Endothelial cell of umbilical vein (primary cell): ENCODE data around the gene NR2C2. TPM values are rescaled to one million over a fixed set of nuclear protein-coding genes. Genes with fewer than 3 reads are reported as not detected.

ENCODE experiments used
- BruUV-seq: library from RNA; stranded (reverse); fragments of 400-500 nt; replicated peaks from 2 replicates; lab custom pipeline; 2021; lab: Mats Ljungman, UMichigan
- CTCF ChIA-PET: fragments of 300-600, 350-600 bp; sonication (Branson Sonifier 250); formaldehyde crosslinking; loops from one replicate; lab custom pipeline; 2021; ENCODE audit warnings: antibody characterized with exemption, inconsistent platforms; lab: Charles Lee
- POLR2A ChIA-PET: fragments of 300-600, 350-600 bp; sonication (Branson Sonifier 250); formaldehyde crosslinking; loops from one replicate; lab custom pipeline; 2021; ENCODE audit warnings: antibody characterized with exemption, inconsistent platforms; lab: Charles Lee
- DNase-seq: peaks from one replicate; pipeline ENCODE4 v3.0.0-alpha.2; 2011; ENCODE audit warnings: low read depth, low spot score
- FAIRE-seq: peaks from 2 replicates; lab custom pipeline; 2011; peaks lifted over from hg19 to GRCh38; lab: Jason Lieb, UNC
- H2AFZ ChIP-seq: 2 replicates; pipeline ENCODE4 v1.6.0; 2012; ENCODE audit warnings: low read depth, low read length, control low read depth, inconsistent platforms
- H3K27ac ChIP-seq: 2 replicates; pipeline ENCODE4 v1.5.1; 2011; ENCODE audit warnings: low read depth, mild to moderate bottlenecking, control low read depth, low read length, moderate library complexity; ENCODE audit not compliant: insufficient read depth
- H3K27me3 ChIP-seq, 2 experiments: 2 replicates each; pipeline versions ENCODE4 v1.6.0 to v1.6.1; 2011; ENCODE audit warnings: low read length in 2 of 2, mixed read lengths in 1 of 2; ENCODE audit not compliant: control insufficient read depth in 2 of 2, insufficient read depth in 2 of 2
- H3K36me3 ChIP-seq, 2 experiments: 2 replicates in 1 of 2; 3 replicates in 1 of 2; pipeline ENCODE4 v1.5.1; 2011; ENCODE audit warnings: low read length in 2 of 2, mild to moderate bottlenecking in 1 of 2, moderate library complexity in 1 of 2; ENCODE audit not compliant: control insufficient read depth in 2 of 2, insufficient read depth in 2 of 2; ENCODE audit errors: extremely low read depth in 1 of 2
- H3K4me1 ChIP-seq: 3 replicates; pipeline ENCODE4 v1.5.1; 2011; ENCODE audit warnings: mild to moderate bottlenecking, low read length; ENCODE audit not compliant: control insufficient read depth, insufficient read depth; ENCODE audit errors: extremely low read depth
- H3K4me2 ChIP-seq: 2 replicates; pipeline ENCODE4 v1.6.1; 2011; ENCODE audit warnings: low read length, control low read depth, mixed read lengths; ENCODE audit not compliant: insufficient read depth
- H3K4me3 ChIP-seq, 3 experiments: fragments of 200-600 bp in 1 of 3; sonication (generic), shearing (Covaris generic) in 1 of 3; replicated peaks in 1 of 3; 2 replicates each; pipeline ENCODE4 v1.5.1; 2011 to 2016; ENCODE audit warnings: control low read depth in 3 of 3, low read length in 3 of 3, mild to moderate bottlenecking in 2 of 3, inconsistent platforms in 1 of 3, low read depth in 1 of 3, moderate library complexity in 1 of 3; ENCODE audit not compliant: insufficient read depth in 1 of 3
- H3K79me2 ChIP-seq: 2 replicates; pipeline ENCODE4 v1.6.0; 2012; ENCODE audit warnings: low read length, inconsistent platforms; ENCODE audit not compliant: control insufficient read depth, insufficient read depth
- H3K9ac ChIP-seq: replicated peaks from 2 replicates; pipeline ENCODE3; 2011; ENCODE audit warnings: low read length, control low read depth; ENCODE audit not compliant: insufficient read depth; ENCODE audit errors: extremely low read depth
- H3K9me1 ChIP-seq: replicated peaks from 3 replicates; pipeline ENCODE4 v1.6.0; 2011; ENCODE audit warnings: mild to moderate bottlenecking, low read length; ENCODE audit not compliant: control insufficient read depth, insufficient read depth; ENCODE audit errors: extremely low read depth
- H3K9me3 ChIP-seq: replicated peaks from 2 replicates; pipeline ENCODE4 v1.5.1; 2012; ENCODE audit warnings: low read length, inconsistent platforms; ENCODE audit not compliant: control insufficient read depth, insufficient read depth
- H4K20me1 ChIP-seq: replicated peaks from 2 replicates; pipeline ENCODE3; 2011; ENCODE audit warnings: mild to moderate bottlenecking, low read length; ENCODE audit not compliant: control insufficient read depth, insufficient read depth; ENCODE audit errors: extremely low read depth
- EZH2 ChIP-seq: IDR thresholded peaks from 2 replicates; pipeline ENCODE4 v1.6.1; 2012; ENCODE audit warnings: borderline replicate concordance, low read depth, mild to moderate bottlenecking, moderate library complexity, low read length, inconsistent platforms; ENCODE audit not compliant: severe bottlenecking
- FOS ChIP-seq: IDR thresholded peaks from 2 replicates; pipeline ENCODE4 v1.6.1; 2011; ENCODE audit warnings: mild to moderate bottlenecking, low read length, moderate library complexity, borderline replicate concordance; ENCODE audit not compliant: insufficient read depth
- GATA2 ChIP-seq: IDR thresholded peaks from 2 replicates; pipeline ENCODE4 v1.7.0; 2011; ENCODE audit warnings: low read depth, mild to moderate bottlenecking, moderate library complexity, mixed read lengths, low read length; ENCODE audit not compliant: insufficient read length, insufficient read depth
- JUN ChIP-seq: IDR thresholded peaks from 2 replicates; pipeline ENCODE4 v1.6.1; 2011; ENCODE audit warnings: borderline replicate concordance, low read depth; ENCODE audit not compliant: insufficient read length, insufficient read depth
- MAX ChIP-seq: IDR thresholded peaks from 2 replicates; pipeline ENCODE4 v1.6.1; 2011; ENCODE audit not compliant: insufficient read depth, insufficient read length
- MYC ChIP-seq: IDR thresholded peaks from one replicate; pipeline ENCODE4 v1.6.1; 2011; ENCODE audit warnings: mild to moderate bottlenecking, low read depth, low read length
- POLR2A ChIP-seq: IDR thresholded peaks from 2 replicates; pipeline ENCODE4 v1.6.1; 2012; ENCODE audit warnings: low read depth, mild to moderate bottlenecking, control low read depth, low read length
- POLR2AphosphoS5 ChIP-seq: IDR thresholded peaks from 2 replicates; pipeline ENCODE4 v1.6.1; 2012; ENCODE audit warnings: low read depth, mild to moderate bottlenecking, control low read depth, low read length, moderate library complexity; ENCODE audit not compliant: insufficient read depth
- dilution Hi-C: fragments of 300-500 bp; cut with MboI; formaldehyde crosslinking; loops from one replicate; pipeline ENCODE4 v1.15.0; 2019; ENCODE audit warnings: low sequenced_read_pairs; ENCODE audit not compliant: extremely low pct_ligation_motif_present
- intact Hi-C: fragments of 100-400 bp; cut with micrococcal nuclease; formaldehyde crosslinking; loops from one replicate; pipeline ENCODE4 v1.10.0; 2022
- polyA plus RNA-seq, 4 experiments: library from polyadenylated mRNA; depleted of rRNA in 3 of 4; stranded (reverse) in 3 of 4; unstranded in 1 of 4; fragments of >200 nt; gene quantifications; 2 replicates each; pipeline versions ENCODE4 v1.2.1 to v1.2.3, GENCODE V29; 2011 to 2012; ENCODE audit warnings: missing spikeins in 1 of 4
- total RNA-seq: library from RNA; stranded (reverse); gene quantifications from 2 replicates; pipeline ENCODE4 v1.2.3, GENCODE V29; 2021
- TF ChIP-seq, protein P1 (sequence below), 2 donors: IDR thresholded peaks; 1 replicate in 1 of 2; 2 replicates in 1 of 2; pipeline ENCODE4 v1.5.1; 2011; ENCODE audit warnings: low read length in 2 of 2, mild to moderate bottlenecking in 2 of 2, moderate library complexity in 2 of 2, control low read depth in 1 of 2, inconsistent platforms in 1 of 2, low read depth in 1 of 2; ENCODE audit not compliant: insufficient read depth in 1 of 2; ENCODE audit errors: extremely low read depth in 1 of 2

NR2C2 gene
- total and polyA plus RNA-seq, 2 donors (not counting 3 experiments of a cell fraction or from before 2014, with no cell fraction given), result 20.3 to 59.8 TPM

DNA sequence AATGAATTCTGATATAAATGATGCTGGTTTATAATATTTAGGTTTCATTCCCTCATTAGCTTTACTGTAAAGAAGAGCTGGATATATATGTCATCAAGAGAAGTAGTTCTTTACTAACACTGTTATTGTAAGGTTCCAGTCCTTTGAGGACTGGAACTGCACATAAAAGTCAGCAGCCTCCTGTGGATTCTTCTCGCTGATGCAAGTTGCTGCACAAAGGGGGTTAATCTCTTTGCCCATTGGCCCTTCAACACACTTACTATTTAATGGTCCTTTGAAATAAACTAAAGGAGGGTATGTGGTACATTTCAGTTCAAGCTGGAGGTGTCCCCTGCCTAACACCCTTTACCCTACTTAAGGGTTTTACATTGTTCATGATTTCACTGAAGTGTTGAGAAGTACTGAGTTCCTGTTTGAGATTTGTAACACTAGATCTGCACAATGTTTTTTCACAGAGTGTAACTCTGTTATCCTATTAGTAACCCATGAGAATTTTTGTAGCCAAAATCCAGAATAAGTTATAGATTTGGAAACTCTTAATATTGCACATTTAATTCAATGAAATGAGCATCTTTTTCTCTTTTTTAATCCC is 43.9 kb downstream of the NR2C2 start:
- Histone ChIP-seq H3K79me2 (peaks cover 54% of the 10 kb centered on the region), H3K9ac (no peak overlapping the region), H4K20me1 (peaks cover 9% of the 10 kb centered on the region), H3K9me3 (no peaks in the 10 kb centered on the region), H3K4me3 (no peak overlapping the region), H3K4me1 (peaks cover 9% of the 10 kb centered on the region), H3K27ac (no peak overlapping the region), H3K36me3 (no peaks in the 10 kb centered on the region), H3K9me1 (no peaks in the 10 kb centered on the region), H3K27me3 (no peaks in the 10 kb centered on the region), H2AFZ (no peak overlapping the region), H3K4me2 (no peak overlapping the region)
- CTCF ChIA-PET, result interaction anchor here (1.2 kb wide), 1 partner anchor 317 kb away, joined by 3 read pairs; no protein-coding TSS in a partner anchor
- no TSS peak for BruUV-seq
- FAIRE-seq (no peak), DNase-seq (peak; percentile 31)
- intact Hi-C loops (loop anchor here (2.0 kb wide), 1 partner anchor 42 kb away; no protein-coding TSS in a partner anchor), dilution Hi-C loops (no loop called here)
- POLR2A ChIA-PET, result no interaction called here
- TF ChIP-seq JUN (no peak), POLR2AphosphoS5 (no peak), FOS (no peak), POLR2A (no peak), MYC (no peak), GATA2 (no peak), MAX (no peak), EZH2 (no peak)
- TF ChIP-seq, protein P1, sequence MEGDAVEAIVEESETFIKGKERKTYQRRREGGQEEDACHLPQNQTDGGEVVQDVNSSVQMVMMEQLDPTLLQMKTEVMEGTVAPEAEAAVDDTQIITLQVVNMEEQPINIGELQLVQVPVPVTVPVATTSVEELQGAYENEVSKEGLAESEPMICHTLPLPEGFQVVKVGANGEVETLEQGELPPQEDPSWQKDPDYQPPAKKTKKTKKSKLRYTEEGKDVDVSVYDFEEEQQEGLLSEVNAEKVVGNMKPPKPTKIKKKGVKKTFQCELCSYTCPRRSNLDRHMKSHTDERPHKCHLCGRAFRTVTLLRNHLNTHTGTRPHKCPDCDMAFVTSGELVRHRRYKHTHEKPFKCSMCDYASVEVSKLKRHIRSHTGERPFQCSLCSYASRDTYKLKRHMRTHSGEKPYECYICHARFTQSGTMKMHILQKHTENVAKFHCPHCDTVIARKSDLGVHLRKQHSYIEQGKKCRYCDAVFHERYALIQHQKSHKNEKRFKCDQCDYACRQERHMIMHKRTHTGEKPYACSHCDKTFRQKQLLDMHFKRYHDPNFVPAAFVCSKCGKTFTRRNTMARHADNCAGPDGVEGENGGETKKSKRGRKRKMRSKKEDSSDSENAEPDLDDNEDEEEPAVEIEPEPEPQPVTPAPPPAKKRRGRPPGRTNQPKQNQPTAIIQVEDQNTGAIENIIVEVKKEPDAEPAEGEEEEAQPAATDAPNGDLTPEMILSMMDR (IDR thresholded peaks at IDR 0.05; ENCODE audit: extremely low read depth in 1 of 2, insufficient read depth in 1 of 2, low read depth in 1 of 2, low read length in 2 of 2), result no peak
